HEK293 (cell line): ENCODE data around the gene ADCYAP1R1.

ENCODE experiments used
- SETDB1 ChIP-seq: IDR thresholded peaks from one replicate; pipeline ENCODE4 v1.6.1; 2017; ENCODE audit warnings: mild to moderate bottlenecking, low read length, moderate library complexity, mixed read lengths; ENCODE audit not compliant: insufficient read length
- SP3 ChIP-seq: fragments of 450-650 bp; formaldehyde crosslinking; IDR thresholded peaks from 2 replicates; pipeline ENCODE4 v1.5.1; 2016; ENCODE audit warnings: missing biosample characterization, missing genetic modification characterization
- ZNF140 ChIP-seq: fragments of 450-650 bp; formaldehyde crosslinking; IDR thresholded peaks from 2 replicates; pipeline ENCODE4 v1.5.1; 2016; ENCODE audit warnings: missing biosample characterization, missing genetic modification characterization
- ZNF280D ChIP-seq: fragments of 450-650 bp; formaldehyde crosslinking; IDR thresholded peaks from 2 replicates; pipeline ENCODE4 v1.5.1; 2016; ENCODE audit warnings: missing biosample characterization, missing genetic modification characterization
- ZNF311 ChIP-seq: fragments of 450-650 bp; formaldehyde crosslinking; IDR thresholded peaks from 2 replicates; pipeline ENCODE4 v1.5.1; 2017; ENCODE audit warnings: missing biosample characterization, missing genetic modification characterization, borderline replicate concordance
- TF ChIP-seq, protein P1 (sequence below): fragments of 450-650 bp; formaldehyde crosslinking; IDR thresholded peaks from 2 replicates; pipeline ENCODE4 v1.5.1; 2016; ENCODE audit warnings: missing biosample characterization, missing genetic modification characterization

DNA sequence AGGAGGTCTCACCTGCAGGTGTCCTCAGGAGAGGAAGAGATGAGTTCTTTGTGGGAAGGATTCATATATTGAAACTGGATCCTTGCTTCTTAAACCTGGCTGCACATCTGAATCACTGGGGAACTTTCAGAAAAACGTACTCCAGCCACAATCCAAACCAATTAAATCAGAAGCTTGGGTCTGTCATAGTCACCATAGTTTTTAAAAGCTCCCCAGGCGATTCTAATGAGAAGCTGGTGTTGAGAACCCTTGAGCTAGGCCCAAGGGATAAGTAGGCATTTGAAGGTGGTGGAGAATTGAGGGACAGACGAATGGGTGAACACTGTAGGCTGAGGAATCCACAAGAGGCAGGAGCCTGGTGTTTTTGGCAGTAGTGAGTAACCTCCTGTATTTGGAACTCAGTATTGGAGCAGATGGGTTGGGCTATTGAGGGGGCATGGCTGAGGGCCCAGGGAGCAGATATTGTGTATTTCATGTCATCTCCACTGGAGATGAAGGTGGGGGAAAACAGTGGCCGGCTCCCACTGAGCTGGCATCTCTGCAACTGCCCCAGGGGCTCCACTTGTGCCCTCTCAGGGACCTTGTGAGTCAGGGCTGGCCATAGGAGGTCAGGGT is 14.5 kb downstream of the ADCYAP1R1 start:
- TF ChIP-seq, protein P1, sequence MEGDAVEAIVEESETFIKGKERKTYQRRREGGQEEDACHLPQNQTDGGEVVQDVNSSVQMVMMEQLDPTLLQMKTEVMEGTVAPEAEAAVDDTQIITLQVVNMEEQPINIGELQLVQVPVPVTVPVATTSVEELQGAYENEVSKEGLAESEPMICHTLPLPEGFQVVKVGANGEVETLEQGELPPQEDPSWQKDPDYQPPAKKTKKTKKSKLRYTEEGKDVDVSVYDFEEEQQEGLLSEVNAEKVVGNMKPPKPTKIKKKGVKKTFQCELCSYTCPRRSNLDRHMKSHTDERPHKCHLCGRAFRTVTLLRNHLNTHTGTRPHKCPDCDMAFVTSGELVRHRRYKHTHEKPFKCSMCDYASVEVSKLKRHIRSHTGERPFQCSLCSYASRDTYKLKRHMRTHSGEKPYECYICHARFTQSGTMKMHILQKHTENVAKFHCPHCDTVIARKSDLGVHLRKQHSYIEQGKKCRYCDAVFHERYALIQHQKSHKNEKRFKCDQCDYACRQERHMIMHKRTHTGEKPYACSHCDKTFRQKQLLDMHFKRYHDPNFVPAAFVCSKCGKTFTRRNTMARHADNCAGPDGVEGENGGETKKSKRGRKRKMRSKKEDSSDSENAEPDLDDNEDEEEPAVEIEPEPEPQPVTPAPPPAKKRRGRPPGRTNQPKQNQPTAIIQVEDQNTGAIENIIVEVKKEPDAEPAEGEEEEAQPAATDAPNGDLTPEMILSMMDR (tag by site-specific recombination), result no peak
- TF ChIP-seq ZNF140, result no peak
- TF ChIP-seq ZNF280D, result no peak
- TF ChIP-seq SETDB1, result no peak
- no peak for TF ChIP-seq SP3 (tag by site-specific recombination)
- no peak for TF ChIP-seq ZNF311 (tag by site-specific recombination)
